ENCODE data around the gene NLRP7. TPM values are rescaled to one million over a fixed set of nuclear protein-coding genes. Genes with fewer than 3 reads are reported as not detected.
A peak's percentile ranks its signal among the peaks of the same experiment; 100 is the strongest.
"Not testable (repeated sequence)": the region's sequence is repeated elsewhere in the genome, so short reads cannot be mapped to it uniquely, and the experiment has no call there.

Gene NLRP7
- total and polyA plus RNA-seq, 7 experiments from 2014 or later = not detected

DNA sequence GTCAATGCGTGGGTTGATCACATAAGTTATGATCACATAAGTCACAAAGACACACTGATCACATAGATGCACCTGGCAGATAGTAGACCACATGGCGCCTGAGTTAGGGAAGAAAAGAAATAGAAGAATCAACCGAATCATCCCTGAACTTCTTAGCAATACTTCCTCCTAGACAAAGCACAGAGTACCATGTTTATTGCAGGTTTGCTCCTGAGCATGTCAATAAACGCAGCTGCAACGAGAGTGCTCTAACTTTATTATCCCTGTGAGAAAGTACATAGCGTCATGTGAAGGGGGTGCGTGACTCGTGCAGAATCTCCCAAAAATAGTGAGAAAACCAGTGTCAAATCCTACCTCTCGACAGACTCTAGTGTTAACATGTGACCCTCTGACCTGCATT is 24.1 kb downstream of the NLRP7 start:
- peaks cover 2 to 29% (median 19%) of the 10 kb centered on the region in 11 donors for H3K9me3 Mint-ChIP-seq
- H3K4me1 Mint-ChIP-seq = peaks cover 0 to 9% (median 3%) of the 10 kb centered on the region in 7 donors
- intact Hi-C loops (cut with micrococcal nuclease) = no loop called here
- ATAC-seq = no peak
- CTCF ChIA-PET = no interaction called here
- peak overlapping the region in 1 of 9 donors; percentile 33 for H3K27ac Mint-ChIP-seq
- Histone ChIP-seq H3K4me3 (ENCODE audit: low read length) (no peak overlapping the region), H3K27me3 (ENCODE audit: control insufficient read depth in 2 of 2, insufficient read depth in 2 of 2, low read length in 2 of 2) (no peaks in the 10 kb centered on the region), H3K36me3 (ENCODE audit: control insufficient read depth in 2 of 3, insufficient read depth in 3 of 3, low read length in 3 of 3) (no peaks in the 10 kb centered on the region), H3K4me1 (ENCODE audit: control insufficient read depth in 2 of 2, insufficient read depth in 2 of 2, low read length in 2 of 2) (no peaks in the 10 kb centered on the region), H3K9me3 (ENCODE audit: control insufficient read depth in 2 of 3, low read length in 3 of 3) (peaks cover 0 to 10% (median 0%) of the 10 kb centered on the region in 3 experiments), H3K27ac (ENCODE audit: low read depth, low read length) (no peak overlapping the region)
- POLR2A ChIA-PET = no interaction called here
- peak overlapping the region in 2 of 10 donors; percentile 14 to 26 for H3K4me3 Mint-ChIP-seq
- H3K36me3 Mint-ChIP-seq = peaks cover 0 to 10% (median 4%) of the 10 kb centered on the region in 5 donors
- no peak for DNase-seq
- H3K27me3 Mint-ChIP-seq = peaks cover 0 to 20% (median 13%) of the 10 kb centered on the region in 5 donors

DNA sequence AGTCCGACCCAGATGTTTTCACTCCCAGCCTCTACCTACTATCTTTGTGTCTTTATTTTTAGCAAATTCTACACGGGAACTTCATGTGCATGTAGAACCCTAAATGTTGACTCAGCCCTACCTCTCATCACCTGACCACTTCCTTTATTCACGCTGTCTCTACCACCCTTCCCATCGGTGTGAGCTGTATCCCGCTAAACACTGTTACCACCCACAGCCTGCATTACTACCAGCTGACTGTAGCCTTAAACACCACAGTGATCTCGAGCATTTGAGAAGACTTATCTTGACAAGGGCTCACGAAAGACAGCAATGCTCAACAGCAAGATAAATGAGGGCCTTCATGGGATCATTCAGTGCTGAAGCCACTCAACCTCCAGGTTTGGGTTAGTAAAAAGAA is 26.2 kb downstream of the NLRP7 start:
- ChIA-PET POLR2A (no interaction called here), CTCF (no interaction called here)
- no peak overlapping the region for H3K27ac ChIP-seq (ENCODE audit: low read depth, low read length)
- H3K9me3 ChIP-seq (ENCODE audit: control insufficient read depth in 2 of 3, low read length in 3 of 3) = no peaks in the 10 kb centered on the region
- H3K36me3 ChIP-seq (ENCODE audit: control insufficient read depth in 2 of 3, insufficient read depth in 3 of 3, low read length in 3 of 3) = no peaks in the 10 kb centered on the region
- H3K27ac Mint-ChIP-seq = no peak overlapping the region
- H3K4me1 ChIP-seq (ENCODE audit: control insufficient read depth in 2 of 2, insufficient read depth in 2 of 2, low read length in 2 of 2) = no peaks in the 10 kb centered on the region
- ATAC-seq (no peak), DNase-seq (no peak)
- H3K4me1 Mint-ChIP-seq = peaks cover 0 to 9% (median 5%) of the 10 kb centered on the region in 7 donors
- peaks cover 0 to 18% (median 6%) of the 10 kb centered on the region in 11 donors for H3K9me3 Mint-ChIP-seq
- no peak overlapping the region for H3K4me3 ChIP-seq (ENCODE audit: low read length)
- H3K4me3 Mint-ChIP-seq = no peak overlapping the region
- no peaks in the 10 kb centered on the region for H3K27me3 ChIP-seq (ENCODE audit: control insufficient read depth in 2 of 2, insufficient read depth in 2 of 2, low read length in 2 of 2)
- peaks cover 0 to 25% (median 13%) of the 10 kb centered on the region in 5 donors for H3K27me3 Mint-ChIP-seq
- peaks cover 0 to 10% (median 4%) of the 10 kb centered on the region in 5 donors for H3K36me3 Mint-ChIP-seq
- intact Hi-C loops (cut with micrococcal nuclease) = no loop called here

DNA sequence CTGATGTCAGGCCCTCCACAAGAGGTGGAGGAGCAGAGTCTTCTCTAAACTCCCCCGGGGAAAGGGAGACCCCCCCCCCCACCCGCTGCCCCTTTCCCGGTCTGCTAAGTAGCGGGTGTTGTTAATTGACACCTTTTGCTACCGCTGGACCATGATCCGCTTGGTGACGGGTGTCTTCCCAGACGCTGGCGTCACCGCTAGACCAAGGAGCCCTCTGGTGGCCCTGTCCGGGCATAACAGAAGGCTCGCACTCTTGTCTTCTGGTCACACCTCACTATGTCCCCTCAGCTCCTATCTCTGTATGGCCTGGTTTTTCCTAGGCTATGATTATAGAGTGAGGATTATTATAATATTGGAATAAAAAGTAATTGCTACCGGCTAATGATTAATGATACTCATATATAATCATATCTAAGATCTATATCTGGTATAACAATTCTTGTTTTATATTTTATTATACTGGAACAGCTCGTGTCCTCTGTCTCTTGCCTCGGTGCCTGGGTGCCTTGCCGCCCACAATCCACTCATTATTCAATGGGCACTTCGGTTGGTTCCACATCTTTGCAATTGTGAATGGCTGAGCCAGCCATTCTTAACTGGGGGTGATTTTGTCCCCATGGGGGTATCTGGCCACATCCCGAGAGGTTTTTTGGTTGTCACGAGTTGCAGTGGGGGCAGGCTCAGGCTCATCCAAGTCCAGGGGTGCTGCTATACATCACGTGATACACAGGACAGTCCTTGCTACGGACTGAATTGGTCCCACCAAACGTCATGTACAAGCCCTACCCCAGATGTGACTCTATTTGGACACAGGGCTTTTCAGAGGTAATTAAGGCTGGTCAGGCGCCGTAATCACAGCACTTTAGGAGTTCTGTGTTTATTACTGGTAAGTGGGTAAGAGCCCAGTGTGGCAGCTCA is 27.4 kb downstream of the NLRP7 start:
- not testable (repeated sequence) for H3K4me3 Mint-ChIP-seq
- peaks cover 0 to 10% (median 0%) of the 10 kb centered on the region in 11 donors for H3K9me3 Mint-ChIP-seq

DNA sequence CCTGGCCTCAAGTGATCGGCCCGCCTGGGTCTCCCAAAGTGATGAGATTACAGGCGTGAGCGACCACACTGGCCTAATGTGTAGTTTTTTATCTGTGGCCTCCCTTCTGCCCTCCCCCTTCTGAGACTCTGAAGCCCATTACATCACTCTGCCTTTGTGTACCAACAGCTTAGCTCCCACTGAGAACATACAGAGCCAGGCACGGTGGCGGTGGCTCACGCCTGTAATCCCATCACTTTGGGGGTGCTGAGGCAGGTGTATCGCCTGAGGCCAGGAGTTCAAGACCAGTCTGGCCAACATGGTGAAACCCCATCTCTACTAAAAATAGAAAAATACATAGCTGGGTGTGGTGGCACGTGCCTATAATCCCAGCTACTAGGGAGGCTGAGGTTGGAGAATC is 28.8 kb downstream of the NLRP7 start:
- Mint-ChIP-seq H3K27ac (no peak overlapping the region), H3K9me3 (peaks cover 0 to 8% (median 0%) of the 10 kb centered on the region in 11 donors), H3K27me3 (peaks cover 0 to 38% (median 10%) of the 10 kb centered on the region in 5 donors), H3K4me1 (peaks cover 0 to 10% (median 5%) of the 10 kb centered on the region in 7 donors), H3K4me3 (no peak overlapping the region), H3K36me3 (peaks cover 0 to 3% (median 0%) of the 10 kb centered on the region in 5 donors)
- intact Hi-C loops (cut with micrococcal nuclease) = loop anchor here in 1 of 2 donors (2.0 kb wide), 1 partner anchor 36 kb away; no protein-coding TSS in a partner anchor
- H3K27me3 ChIP-seq (ENCODE audit: control insufficient read depth in 2 of 2, insufficient read depth in 2 of 2, low read length in 2 of 2) = no peaks in the 10 kb centered on the region
- no peaks in the 10 kb centered on the region for H3K36me3 ChIP-seq (ENCODE audit: control insufficient read depth in 2 of 3, insufficient read depth in 3 of 3, low read length in 3 of 3)
- CTCF ChIA-PET = no interaction called here
- DNase-seq (no peak), ATAC-seq (no peak)
- POLR2A ChIA-PET = no interaction called here
- H3K4me3 ChIP-seq (ENCODE audit: low read length) = no peak overlapping the region
- H3K9me3 ChIP-seq (ENCODE audit: control insufficient read depth in 2 of 3, low read length in 3 of 3) = no peaks in the 10 kb centered on the region
- no peaks in the 10 kb centered on the region for H3K4me1 ChIP-seq (ENCODE audit: control insufficient read depth in 2 of 2, insufficient read depth in 2 of 2, low read length in 2 of 2)
- no peak overlapping the region for H3K27ac ChIP-seq (ENCODE audit: low read depth, low read length)

More for the DNA sequence above, 27.4 kb downstream of the NLRP7 start:
- H3K4me1 ChIP-seq (ENCODE audit: control insufficient read depth in 2 of 2, insufficient read depth in 2 of 2, low read length in 2 of 2); H3K4me3 ChIP-seq (ENCODE audit: low read length); H3K36me3 ChIP-seq (ENCODE audit: control insufficient read depth in 2 of 3, insufficient read depth in 3 of 3, low read length in 3 of 3); H3K27me3 ChIP-seq (ENCODE audit: control insufficient read depth in 2 of 2, insufficient read depth in 2 of 2, low read length in 2 of 2); H3K27ac Mint-ChIP-seq; H3K9me3 ChIP-seq (ENCODE audit: control insufficient read depth in 2 of 3, low read length in 3 of 3); ATAC-seq; DNase-seq; H3K27ac ChIP-seq (ENCODE audit: low read depth, low read length); CTCF ChIA-PET; POLR2A ChIA-PET; H3K36me3 Mint-ChIP-seq; H3K4me1 Mint-ChIP-seq: not testable (repeated sequence)
- intact Hi-C loops (cut with micrococcal nuclease) = loop anchor here in 1 of 2 donors (2.0 kb wide), 1 partner anchor 37 kb away; no protein-coding TSS in a partner anchor
- peaks cover 0 to 28% (median 10%) of the 10 kb centered on the region in 5 donors for H3K27me3 Mint-ChIP-seq

DNA sequence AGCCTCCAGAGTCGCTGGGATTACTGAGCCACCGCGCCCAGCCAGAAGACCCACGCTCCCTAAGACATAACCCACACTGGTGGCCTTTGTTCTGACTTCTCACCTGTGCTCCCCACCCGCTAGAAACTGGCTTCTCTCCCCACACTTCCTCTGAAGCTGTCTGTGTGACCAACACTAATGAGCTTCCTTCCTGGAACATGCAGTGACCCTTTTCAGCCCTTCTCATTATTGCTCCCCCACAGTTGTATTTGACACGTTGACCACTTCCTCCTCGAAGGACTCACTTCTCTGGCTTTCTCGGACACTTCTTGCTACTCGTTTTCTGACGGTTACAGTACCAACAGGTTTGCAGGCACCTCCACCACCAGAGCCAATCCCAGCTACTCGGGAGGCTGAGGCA is 30.5 kb downstream of the NLRP7 start:
- Mint-ChIP-seq H3K4me3 (peak overlapping the region in 1 of 10 donors; percentile 29), H3K27me3 (peaks cover 0 to 32% (median 10%) of the 10 kb centered on the region in 5 donors), H3K36me3 (peaks cover 0 to 3% (median 0%) of the 10 kb centered on the region in 5 donors), H3K4me1 (peaks cover 0 to 11% (median 4%) of the 10 kb centered on the region in 7 donors), H3K27ac (no peak overlapping the region), H3K9me3 (peaks cover 0 to 11% (median 1%) of the 10 kb centered on the region in 11 donors)
- Histone ChIP-seq H3K9me3 (ENCODE audit: control insufficient read depth in 2 of 3, low read length in 3 of 3) (no peaks in the 10 kb centered on the region), H3K27me3 (ENCODE audit: control insufficient read depth in 2 of 2, insufficient read depth in 2 of 2, low read length in 2 of 2) (no peaks in the 10 kb centered on the region), H3K36me3 (ENCODE audit: control insufficient read depth in 2 of 3, insufficient read depth in 3 of 3, low read length in 3 of 3) (no peaks in the 10 kb centered on the region), H3K4me1 (ENCODE audit: control insufficient read depth in 2 of 2, insufficient read depth in 2 of 2, low read length in 2 of 2) (no peaks in the 10 kb centered on the region), H3K4me3 (ENCODE audit: low read length) (no peak overlapping the region), H3K27ac (ENCODE audit: low read depth, low read length) (no peak overlapping the region)
- no peak for DNase-seq
- peak; percentile 55 for ATAC-seq
- CTCF ChIA-PET = no interaction called here
- POLR2A ChIA-PET = interaction anchor here (0.6 kb wide), 1 partner anchor 1396 kb away, joined by 3 read pairs; no protein-coding TSS in a partner anchor
- intact Hi-C loops (cut with micrococcal nuclease) = no loop called here

DNA sequence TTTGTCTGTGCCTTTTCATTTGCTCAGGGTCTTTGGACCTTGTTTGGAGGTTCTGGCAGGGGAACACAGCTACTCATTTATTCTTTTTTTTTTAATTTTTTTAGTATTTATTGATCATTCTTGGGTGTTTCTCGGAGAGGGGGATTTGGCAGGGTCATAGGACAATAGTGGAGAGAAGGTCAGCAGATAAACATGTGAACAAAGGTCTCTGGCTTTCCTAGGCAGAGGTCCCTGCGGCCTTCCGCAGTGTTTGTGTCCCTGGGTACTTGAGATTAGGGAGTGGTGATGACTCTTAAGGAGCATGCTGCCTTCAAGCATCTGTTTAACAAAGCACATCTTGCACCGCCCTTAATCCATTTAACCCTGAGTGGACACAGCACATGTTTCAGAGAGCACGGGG is 39.4 kb downstream of the NLRP7 start:
- H3K27me3 Mint-ChIP-seq = peaks cover 3 to 18% (median 6%) of the 10 kb centered on the region in 5 donors
- CTCF ChIA-PET; H3K4me3 ChIP-seq (ENCODE audit: low read length); H3K4me1 ChIP-seq (ENCODE audit: control insufficient read depth in 2 of 2, insufficient read depth in 2 of 2, low read length in 2 of 2); H3K36me3 Mint-ChIP-seq; intact Hi-C loops (cut with micrococcal nuclease); ATAC-seq; H3K9me3 Mint-ChIP-seq; H3K27ac ChIP-seq (ENCODE audit: low read depth, low read length); H3K4me1 Mint-ChIP-seq; DNase-seq; H3K36me3 ChIP-seq (ENCODE audit: control insufficient read depth in 2 of 3, insufficient read depth in 3 of 3, low read length in 3 of 3); POLR2A ChIA-PET; H3K4me3 Mint-ChIP-seq; H3K27ac Mint-ChIP-seq; H3K27me3 ChIP-seq (ENCODE audit: control insufficient read depth in 2 of 2, insufficient read depth in 2 of 2, low read length in 2 of 2); H3K9me3 ChIP-seq (ENCODE audit: control insufficient read depth in 2 of 3, low read length in 3 of 3): not testable (repeated sequence)

Data from naive thymus-derived CD4-positive, alpha-beta T cell (primary cell).